Panc1 (cell line): ENCODE data around the gene COL6A5.

Experiments used
- CTCF ChIP-seq: fragments of 450-650 bp; IDR thresholded peaks from 2 replicates; pipeline ENCODE4 v1.5.1; 2017; ENCODE audit warnings: mild to moderate bottlenecking
- POLR2AphosphoS5 ChIP-seq: IDR thresholded peaks from 2 replicates; pipeline ENCODE4 v1.6.1; 2012; ENCODE audit warnings: mild to moderate bottlenecking, low read depth, low read length, moderate library complexity
- REST ChIP-seq, 2 experiments: IDR thresholded peaks; 2 replicates each; pipeline ENCODE4 v1.6.1; 2011 to 2012; ENCODE audit warnings: low read depth in 2 of 2, control low read depth in 1 of 2, low read length in 1 of 2, mild to moderate bottlenecking in 1 of 2, moderate library complexity in 1 of 2; ENCODE audit not compliant: insufficient read depth in 1 of 2
- SIN3A ChIP-seq: IDR thresholded peaks from 2 replicates; pipeline ENCODE4 v1.6.1; 2012; ENCODE audit warnings: low read depth, mild to moderate bottlenecking, low read length, moderate library complexity, borderline replicate concordance; ENCODE audit not compliant: insufficient read depth
- TCF7L2 ChIP-seq: IDR thresholded peaks from 2 replicates; pipeline ENCODE4 v1.6.1; 2011; ENCODE audit warnings: mild to moderate bottlenecking, low read depth, low read length, inconsistent platforms

GRCh38 chr3:130383424-130383823 lies 38.0 kb downstream of the COL6A5 start:
- no peak for TF ChIP-seq CTCF
- TF ChIP-seq POLR2AphosphoS5: no peak
- no peak for TF ChIP-seq REST (IDR thresholded peaks at IDR 0.05; ENCODE audit: insufficient read depth in 1 of 2, low read depth in 2 of 2, low read length in 1 of 2)
- no peak for TF ChIP-seq TCF7L2
- TF ChIP-seq SIN3A: no peak
